GM12891 (cell line): ENCODE data around the gene AP5Z1.

ENCODE experiments used
- POLR2AphosphoS5 ChIP-seq: IDR thresholded peaks from 2 replicates; pipeline ENCODE4 v1.6.1; 2011; ENCODE audit warnings: low read depth, low read length, control low read depth
- SPI1 ChIP-seq: IDR thresholded peaks from 2 replicates; pipeline ENCODE4 v1.6.1; 2011; ENCODE audit warnings: low read depth, low read length, control low read depth
- TAF1 ChIP-seq: IDR thresholded peaks from 2 replicates; pipeline ENCODE4 v1.6.1; 2011; ENCODE audit warnings: low read depth, low read length, control low read depth

DNA sequence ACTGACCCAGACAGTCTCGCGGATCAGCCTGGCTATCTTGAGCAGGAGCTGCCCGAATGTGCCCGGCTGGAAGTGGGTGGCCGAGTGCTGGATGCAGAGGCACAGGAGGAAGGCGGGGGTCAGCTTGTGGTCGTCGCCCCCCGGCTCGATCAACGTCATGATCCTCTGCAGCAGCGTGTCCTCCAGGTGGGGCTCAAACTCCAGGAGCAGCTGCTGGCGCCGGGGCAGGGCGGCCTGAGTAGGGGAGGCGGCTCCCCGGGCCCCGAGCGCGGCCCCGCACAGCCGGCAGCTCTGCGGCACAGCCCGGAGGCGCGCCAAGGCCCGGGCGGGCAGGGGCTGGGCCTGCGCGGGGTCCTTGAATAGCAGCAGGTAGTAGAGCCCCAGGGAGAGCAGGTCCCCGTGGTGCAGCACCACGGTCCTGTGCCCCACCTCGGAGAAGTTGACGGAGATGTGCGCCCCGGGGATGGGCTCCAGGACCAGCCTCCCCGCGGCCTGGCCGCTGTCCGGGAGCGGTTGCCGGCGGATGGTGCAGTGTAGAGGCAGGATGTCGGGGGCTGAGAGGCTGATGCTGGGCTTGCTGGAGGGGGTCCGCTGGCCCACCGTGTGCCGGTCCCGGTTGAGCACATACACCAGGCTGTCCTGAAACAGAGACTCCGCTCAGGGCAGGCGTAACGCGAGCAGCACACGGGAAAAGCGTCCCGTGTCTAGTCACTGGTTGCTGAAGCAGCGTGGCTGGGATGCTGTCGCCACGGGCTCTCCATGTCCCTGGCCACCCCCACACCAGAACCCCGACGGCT lies 59.4 kb downstream of the AP5Z1 start:
- TF ChIP-seq SPI1 (no peak), TAF1 (no peak), POLR2AphosphoS5 (no peak)
